Sigmoid colon (tissue), 4 donors: ENCODE measurements around the gene LRRIQ4.
A peak's percentile ranks its signal among the peaks of the same experiment; 100 is the strongest.

Experiments used
- POLR2A ChIP-seq, 2 donors: fragments of 450-650 bp; IDR thresholded peaks; one replicate each; pipeline ENCODE4 v1.6.1; 2016; ENCODE audit warnings: antibody characterized with exemption in 2 of 2, mild to moderate bottlenecking in 2 of 2, moderate library complexity in 2 of 2
- POLR2AphosphoS5 ChIP-seq, 4 donors: sonication (generic); formaldehyde crosslinking; IDR thresholded peaks; one replicate each; pipeline ENCODE4 v1.6.1; 2017; ENCODE audit warnings: antibody characterized with exemption in 4 of 4

- TF ChIP-seq POLR2A (IDR thresholded peaks at IDR 0.05) (peak; percentile 99), POLR2AphosphoS5 (IDR thresholded peaks at IDR 0.05) (peak; percentile 97 to 99 (median 98))
Measured at GRCh38 chr3:169764882-169765612, 47.6 kb upstream of the LRRIQ4 start, which contains the start of gene TERC.
